SH-SY5Y (cell line): Measurements from ENCODE around the gene LMO4.

Source experiments
- GATA2 ChIP-seq: IDR thresholded peaks from 2 replicates; pipeline ENCODE4 v1.6.1; 2011; ENCODE audit warnings: mild to moderate bottlenecking, low read depth, low read length
- GATA3 ChIP-seq: IDR thresholded peaks from 2 replicates; pipeline ENCODE4 v1.6.1; 2011; ENCODE audit warnings: low read depth, mild to moderate bottlenecking, low read length, moderate library complexity

- TF ChIP-seq GATA3 (no peak), GATA2 (no peak)
These were observed 38.9 kb downstream of the LMO4 start for GRCh38 chr1:87367549-87367948.
